ENCODE data around the gene BUD13. TPM values are rescaled to one million over a fixed set of nuclear protein-coding genes. Genes with fewer than 3 reads are reported as not detected.

Gene BUD13
- total RNA-seq, 1 experiment from 2014 or later = 30.0 TPM

DNA sequence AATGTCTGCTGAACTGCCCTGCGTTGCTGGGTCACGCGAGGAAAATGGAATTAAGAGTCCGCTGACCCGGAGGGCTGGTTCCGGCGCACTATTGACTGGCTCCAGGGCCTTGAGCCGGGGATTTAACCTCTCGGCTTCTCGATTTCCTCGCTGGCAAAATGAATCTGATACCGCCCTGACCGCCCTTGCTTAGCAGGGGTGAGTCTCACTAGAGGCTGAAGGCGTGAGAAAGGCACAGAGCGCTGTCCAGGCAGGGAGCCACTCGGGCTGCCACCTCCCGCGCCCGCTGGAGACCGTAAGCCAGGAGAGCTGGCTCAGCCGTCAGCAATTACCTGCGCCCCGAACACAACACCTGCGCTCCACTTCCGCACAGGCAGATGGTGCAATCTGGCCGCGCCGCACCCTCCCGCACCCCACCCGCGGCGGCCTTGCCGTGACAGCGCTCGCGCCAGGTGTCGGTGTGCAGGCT is 65.6 kb downstream of the BUD13 start:
- in situ Hi-C loops (cut with HindIII; ENCODE audit: low pct_unique_long_range_greater_than_20kb, low sequenced_read_pairs) (no loop called here), intact Hi-C loops (cut with micrococcal nuclease; ENCODE audit: unreplicated experiment) (no loop called here)
- no peaks in the 10 kb centered on the region for H3K9me3 ChIP-seq (ENCODE audit: control insufficient read depth, insufficient read depth, low read depth, low read length)
- CTCF ChIA-PET = no interaction called here
- peak; percentile 38; the same call in 1 of the 2 replicates for ATAC-seq
- no TSS peak for BruUV-seq (replicated peaks)
- no peak overlapping the region for H3K27ac ChIP-seq (ENCODE audit: low read length)
- DNase-seq (ENCODE audit: low read depth, low spot score) = no peak
- no peak overlapping the region for H3K4me3 ChIP-seq (ENCODE audit: low read depth in 2 of 2, low read length in 2 of 2)
- H3K4me1 ChIP-seq (ENCODE audit: control insufficient read depth, insufficient read depth, low read length) = no peaks in the 10 kb centered on the region
- H3K36me3 ChIP-seq (ENCODE audit: control insufficient read depth, insufficient read depth, low read length) = no peaks in the 10 kb centered on the region
- POLR2A ChIA-PET = no interaction called here
- TF ChIP-seq TCF7L2 (IDR thresholded peaks at IDR 0.05; ENCODE audit: low read depth, low read length) (no peak), SIN3A (IDR thresholded peaks at IDR 0.05; ENCODE audit: borderline replicate concordance, insufficient read depth, low read depth, low read length) (no peak), POLR2AphosphoS5 (IDR thresholded peaks at IDR 0.05; ENCODE audit: low read depth, low read length) (no peak)
- TF ChIP-seq, protein P1, sequence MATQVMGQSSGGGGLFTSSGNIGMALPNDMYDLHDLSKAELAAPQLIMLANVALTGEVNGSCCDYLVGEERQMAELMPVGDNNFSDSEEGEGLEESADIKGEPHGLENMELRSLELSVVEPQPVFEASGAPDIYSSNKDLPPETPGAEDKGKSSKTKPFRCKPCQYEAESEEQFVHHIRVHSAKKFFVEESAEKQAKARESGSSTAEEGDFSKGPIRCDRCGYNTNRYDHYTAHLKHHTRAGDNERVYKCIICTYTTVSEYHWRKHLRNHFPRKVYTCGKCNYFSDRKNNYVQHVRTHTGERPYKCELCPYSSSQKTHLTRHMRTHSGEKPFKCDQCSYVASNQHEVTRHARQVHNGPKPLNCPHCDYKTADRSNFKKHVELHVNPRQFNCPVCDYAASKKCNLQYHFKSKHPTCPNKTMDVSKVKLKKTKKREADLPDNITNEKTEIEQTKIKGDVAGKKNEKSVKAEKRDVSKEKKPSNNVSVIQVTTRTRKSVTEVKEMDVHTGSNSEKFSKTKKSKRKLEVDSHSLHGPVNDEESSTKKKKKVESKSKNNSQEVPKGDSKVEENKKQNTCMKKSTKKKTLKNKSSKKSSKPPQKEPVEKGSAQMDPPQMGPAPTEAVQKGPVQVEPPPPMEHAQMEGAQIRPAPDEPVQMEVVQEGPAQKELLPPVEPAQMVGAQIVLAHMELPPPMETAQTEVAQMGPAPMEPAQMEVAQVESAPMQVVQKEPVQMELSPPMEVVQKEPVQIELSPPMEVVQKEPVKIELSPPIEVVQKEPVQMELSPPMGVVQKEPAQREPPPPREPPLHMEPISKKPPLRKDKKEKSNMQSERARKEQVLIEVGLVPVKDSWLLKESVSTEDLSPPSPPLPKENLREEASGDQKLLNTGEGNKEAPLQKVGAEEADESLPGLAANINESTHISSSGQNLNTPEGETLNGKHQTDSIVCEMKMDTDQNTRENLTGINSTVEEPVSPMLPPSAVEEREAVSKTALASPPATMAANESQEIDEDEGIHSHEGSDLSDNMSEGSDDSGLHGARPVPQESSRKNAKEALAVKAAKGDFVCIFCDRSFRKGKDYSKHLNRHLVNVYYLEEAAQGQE (IDR thresholded peaks at IDR 0.05; ENCODE audit: insufficient read depth in 1 of 2, low read depth in 2 of 2, low read length in 1 of 2) = no peak
- TF ChIP-seq, protein P2, sequence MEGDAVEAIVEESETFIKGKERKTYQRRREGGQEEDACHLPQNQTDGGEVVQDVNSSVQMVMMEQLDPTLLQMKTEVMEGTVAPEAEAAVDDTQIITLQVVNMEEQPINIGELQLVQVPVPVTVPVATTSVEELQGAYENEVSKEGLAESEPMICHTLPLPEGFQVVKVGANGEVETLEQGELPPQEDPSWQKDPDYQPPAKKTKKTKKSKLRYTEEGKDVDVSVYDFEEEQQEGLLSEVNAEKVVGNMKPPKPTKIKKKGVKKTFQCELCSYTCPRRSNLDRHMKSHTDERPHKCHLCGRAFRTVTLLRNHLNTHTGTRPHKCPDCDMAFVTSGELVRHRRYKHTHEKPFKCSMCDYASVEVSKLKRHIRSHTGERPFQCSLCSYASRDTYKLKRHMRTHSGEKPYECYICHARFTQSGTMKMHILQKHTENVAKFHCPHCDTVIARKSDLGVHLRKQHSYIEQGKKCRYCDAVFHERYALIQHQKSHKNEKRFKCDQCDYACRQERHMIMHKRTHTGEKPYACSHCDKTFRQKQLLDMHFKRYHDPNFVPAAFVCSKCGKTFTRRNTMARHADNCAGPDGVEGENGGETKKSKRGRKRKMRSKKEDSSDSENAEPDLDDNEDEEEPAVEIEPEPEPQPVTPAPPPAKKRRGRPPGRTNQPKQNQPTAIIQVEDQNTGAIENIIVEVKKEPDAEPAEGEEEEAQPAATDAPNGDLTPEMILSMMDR (IDR thresholded peaks at IDR 0.05) = no peak
- H3K27me3 ChIP-seq (ENCODE audit: control insufficient read depth, insufficient read depth, low read length) = no peaks in the 10 kb centered on the region

DNA sequence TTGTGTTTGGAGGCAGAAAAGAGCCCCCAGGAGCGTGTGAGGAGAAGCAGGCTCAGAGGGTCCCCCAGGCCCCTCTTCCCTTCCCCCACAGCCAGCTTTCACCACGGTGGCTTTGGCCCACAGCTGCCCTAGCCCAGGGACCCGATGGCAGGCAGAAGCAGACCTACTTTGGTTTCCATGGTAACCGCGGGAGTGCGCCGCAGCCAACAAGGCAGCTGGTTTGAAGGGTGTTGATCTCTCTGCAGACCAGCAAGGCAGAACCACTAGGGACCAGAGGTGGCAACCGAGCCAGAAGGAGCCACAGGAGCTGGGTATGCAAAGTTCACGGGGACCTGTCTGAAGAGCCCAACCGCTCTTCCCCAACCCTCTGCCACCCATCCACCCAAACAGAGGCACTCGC is 69.4 kb downstream of the BUD13 start:
- in situ Hi-C loops (cut with HindIII; ENCODE audit: low pct_unique_long_range_greater_than_20kb, low sequenced_read_pairs) = no loop called here
- TF ChIP-seq POLR2AphosphoS5 (IDR thresholded peaks at IDR 0.05; ENCODE audit: low read depth, low read length) (no peak), SIN3A (IDR thresholded peaks at IDR 0.05; ENCODE audit: borderline replicate concordance, insufficient read depth, low read depth, low read length) (no peak), TCF7L2 (IDR thresholded peaks at IDR 0.05; ENCODE audit: low read depth, low read length) (no peak)
- TF ChIP-seq, protein P2 (IDR thresholded peaks at IDR 0.05) = no peak
- TF ChIP-seq, protein P1 (IDR thresholded peaks at IDR 0.05; ENCODE audit: insufficient read depth in 1 of 2, low read depth in 2 of 2, low read length in 1 of 2) = no peak
- BruUV-seq (replicated peaks) = no TSS peak
- ATAC-seq (no peak), DNase-seq (ENCODE audit: low read depth, low spot score) (no peak)
- H3K27me3 ChIP-seq (ENCODE audit: control insufficient read depth, insufficient read depth, low read length) = no peaks in the 10 kb centered on the region
- no peak overlapping the region for H3K27ac ChIP-seq (ENCODE audit: low read length)
- no peak overlapping the region for H3K4me3 ChIP-seq (ENCODE audit: low read depth in 2 of 2, low read length in 2 of 2)
- intact Hi-C loops (cut with micrococcal nuclease; ENCODE audit: unreplicated experiment) = no loop called here
- H3K4me1 ChIP-seq (ENCODE audit: control insufficient read depth, insufficient read depth, low read length) = no peaks in the 10 kb centered on the region
- H3K36me3 ChIP-seq (ENCODE audit: control insufficient read depth, insufficient read depth, low read length) = no peaks in the 10 kb centered on the region
- no peaks in the 10 kb centered on the region for H3K9me3 ChIP-seq (ENCODE audit: control insufficient read depth, insufficient read depth, low read depth, low read length)
- POLR2A ChIA-PET = no interaction called here
- CTCF ChIA-PET = no interaction called here
